PC-9 (cell line): ENCODE measurements around the gene GPER1. TPM values are rescaled to one million over a fixed set of nuclear protein-coding genes. Genes with fewer than 3 reads are reported as not detected.

Source experiments
- BruUV-seq: library from RNA; stranded (reverse); fragments of 400-500 nt; replicated peaks from 2 replicates; lab custom pipeline; 2021; lab: Mats Ljungman, UMichigan
- CTCF ChIA-PET: fragments of 300-600 bp; sonication (Branson Sonifier 250); formaldehyde crosslinking; loops from one replicate; lab custom pipeline; 2022; ENCODE audit warnings: antibody characterized with exemption; lab: Charles Lee
- POLR2A ChIA-PET: fragments of 300-600 bp; sonication (Branson Sonifier 250); formaldehyde crosslinking; loops from one replicate; lab custom pipeline; 2022; ENCODE audit warnings: antibody characterized with exemption; ENCODE audit not compliant: unreplicated experiment; lab: Charles Lee
- DNase-seq, 2 experiments: peaks; one replicate each; pipeline versions ENCODE4 v3.0.0 to v3.0.0-alpha.2; 2015 to 2022; ENCODE audit warnings: mixed read lengths in 1 of 2
- H2AFZ ChIP-seq: fragments of 200-600 bp; sonication (generic); 2 replicates; pipeline ENCODE4 v1.8.1; 2017; ENCODE audit warnings: antibody characterized with exemption
- H3F3A ChIP-seq: fragments of 200-600 bp; sonication (generic); 2 replicates; pipeline ENCODE4 v1.8.1; 2017; ENCODE audit warnings: antibody characterized with exemption, mild to moderate bottlenecking, low read depth; ENCODE audit not compliant: insufficient read depth
- H3K27ac ChIP-seq: fragments of 200-600 bp; sonication (generic); 2 replicates; pipeline ENCODE4 v1.6.1; 2016; ENCODE audit warnings: mixed run types
- H3K27me3 ChIP-seq: fragments of 200-600 bp; sonication (generic); 2 replicates; pipeline ENCODE4 v1.6.1; 2016; ENCODE audit warnings: low read depth, mixed run types; ENCODE audit not compliant: insufficient read depth
- H3K36me3 ChIP-seq: fragments of 200-600 bp; sonication (generic); 2 replicates; pipeline ENCODE4 v1.6.1; 2016; ENCODE audit warnings: low read depth, mixed run types
- H3K4me1 ChIP-seq: fragments of 200-600 bp; sonication (generic); replicated peaks from 2 replicates; pipeline ENCODE4 v1.6.1; 2016; ENCODE audit warnings: mixed run types; ENCODE audit not compliant: insufficient read depth
- H3K4me2 ChIP-seq: fragments of 200-600 bp; sonication (generic); 2 replicates; pipeline ENCODE4 v1.6.1; 2017; ENCODE audit warnings: mixed run types
- H3K4me3 ChIP-seq: fragments of 200-600 bp; sonication (generic); 2 replicates; pipeline ENCODE4 v1.6.1; 2016; ENCODE audit warnings: mixed run types
- H3K79me2 ChIP-seq: fragments of 200-600 bp; sonication (generic); 2 replicates; pipeline ENCODE4 v1.6.1; 2017; ENCODE audit warnings: low read depth, mixed run types
- H3K9me2 ChIP-seq: fragments of 200-600 bp; sonication (generic); 2 replicates; pipeline ENCODE4 v1.8.1; 2017; ENCODE audit warnings: mild to moderate bottlenecking; ENCODE audit not compliant: insufficient read depth
- H3K9me3 ChIP-seq: fragments of 200-600 bp; sonication (generic); 2 replicates; pipeline ENCODE4 v1.8.1; 2016; ENCODE audit warnings: low read depth; ENCODE audit not compliant: insufficient read depth
- H4K20me1 ChIP-seq: fragments of 200-600 bp; sonication (generic); 2 replicates; pipeline ENCODE4 v1.8.1; 2017; ENCODE audit not compliant: insufficient read depth
- EZH2 ChIP-seq: fragments of 200-600 bp; sonication (generic); IDR thresholded peaks from 2 replicates; pipeline ENCODE4 v1.8.0; 2017; ENCODE audit warnings: antibody characterized with exemption, low read depth
- intact Hi-C: fragments of 100-400 bp; cut with micrococcal nuclease; formaldehyde crosslinking; loops from one replicate; pipeline ENCODE4 v1.10.0; 2022; ENCODE audit not compliant: unreplicated experiment
- total RNA-seq: library from RNA; stranded (reverse); gene quantifications from 2 replicates; pipeline ENCODE4 v1.2.3, GENCODE V29; 2021
- TF ChIP-seq, protein P1 (sequence below): fragments of 200-600 bp; sonication (generic); conservative IDR thresholded peaks from 2 replicates; pipeline ENCODE4 v1.6.1; 2017; ENCODE audit warnings: mixed run types, antibody characterized with exemption, mild to moderate bottlenecking, moderate library complexity

The GPER1 gene
- total RNA-seq, 1 experiment from 2014 or later = 0.37 TPM

DNA sequence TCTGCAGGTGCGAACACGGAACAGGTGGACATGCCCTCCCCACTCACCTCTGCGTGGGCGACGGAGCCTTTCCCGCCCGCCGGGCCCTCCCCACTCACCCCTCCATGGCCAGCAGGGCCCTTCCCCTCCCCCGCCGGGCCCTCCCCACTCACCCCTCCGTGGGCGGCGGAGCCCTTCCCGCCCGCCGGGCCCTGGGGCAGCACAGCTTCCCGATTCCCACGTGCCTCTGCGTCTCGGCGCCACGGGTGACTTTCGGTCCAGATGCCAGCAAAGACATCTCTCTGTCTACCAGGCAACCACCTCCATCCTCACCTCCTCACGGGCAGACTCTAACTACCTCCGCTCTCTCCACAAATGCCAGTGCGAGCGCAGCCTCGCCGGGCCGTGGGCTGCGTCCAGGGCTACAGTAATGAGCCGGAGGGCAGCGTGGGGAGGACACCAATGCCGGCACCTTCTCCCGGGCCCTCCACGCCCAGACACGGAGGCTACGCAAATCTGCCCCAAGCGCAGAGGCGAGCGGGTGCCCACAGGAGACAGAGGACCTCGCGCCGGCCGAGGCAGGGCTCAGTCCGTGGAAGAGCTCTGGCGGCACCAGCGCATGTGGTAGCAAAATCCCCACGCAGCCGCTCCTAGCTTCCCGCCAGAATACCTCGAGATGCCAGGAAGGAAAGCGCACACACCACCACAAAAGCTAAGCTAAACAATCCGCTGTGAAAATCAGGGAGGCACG, 21.8 kb downstream of the GPER1 start:
- Histone ChIP-seq H3K27me3 (no peaks in the 10 kb centered on the region), H3K9me3 (no peaks in the 10 kb centered on the region), H3K27ac (no peak overlapping the region), H3K9me2 (no peaks in the 10 kb centered on the region), H3K79me2 (0 out of 2 replicates have a peak, but pooled peaks cover under 1% of the 10 kb centered on the region), H3K36me3 (no peaks in the 10 kb centered on the region), H4K20me1 (peaks cover 32% of the 10 kb centered on the region), H3K4me1 (no peaks in the 10 kb centered on the region), H2AFZ (no peak overlapping the region), H3F3A (no peaks in the 10 kb centered on the region), H3K4me2 (no peak overlapping the region), H3K4me3 (no peak overlapping the region)
- BruUV-seq = no TSS peak
- intact Hi-C loops = no loop called here
- no peak for DNase-seq
- ChIA-PET POLR2A (no interaction called here), CTCF (no interaction called here)
- TF ChIP-seq, protein P1, sequence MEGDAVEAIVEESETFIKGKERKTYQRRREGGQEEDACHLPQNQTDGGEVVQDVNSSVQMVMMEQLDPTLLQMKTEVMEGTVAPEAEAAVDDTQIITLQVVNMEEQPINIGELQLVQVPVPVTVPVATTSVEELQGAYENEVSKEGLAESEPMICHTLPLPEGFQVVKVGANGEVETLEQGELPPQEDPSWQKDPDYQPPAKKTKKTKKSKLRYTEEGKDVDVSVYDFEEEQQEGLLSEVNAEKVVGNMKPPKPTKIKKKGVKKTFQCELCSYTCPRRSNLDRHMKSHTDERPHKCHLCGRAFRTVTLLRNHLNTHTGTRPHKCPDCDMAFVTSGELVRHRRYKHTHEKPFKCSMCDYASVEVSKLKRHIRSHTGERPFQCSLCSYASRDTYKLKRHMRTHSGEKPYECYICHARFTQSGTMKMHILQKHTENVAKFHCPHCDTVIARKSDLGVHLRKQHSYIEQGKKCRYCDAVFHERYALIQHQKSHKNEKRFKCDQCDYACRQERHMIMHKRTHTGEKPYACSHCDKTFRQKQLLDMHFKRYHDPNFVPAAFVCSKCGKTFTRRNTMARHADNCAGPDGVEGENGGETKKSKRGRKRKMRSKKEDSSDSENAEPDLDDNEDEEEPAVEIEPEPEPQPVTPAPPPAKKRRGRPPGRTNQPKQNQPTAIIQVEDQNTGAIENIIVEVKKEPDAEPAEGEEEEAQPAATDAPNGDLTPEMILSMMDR = no peak
- TF ChIP-seq EZH2 = no peak

DNA sequence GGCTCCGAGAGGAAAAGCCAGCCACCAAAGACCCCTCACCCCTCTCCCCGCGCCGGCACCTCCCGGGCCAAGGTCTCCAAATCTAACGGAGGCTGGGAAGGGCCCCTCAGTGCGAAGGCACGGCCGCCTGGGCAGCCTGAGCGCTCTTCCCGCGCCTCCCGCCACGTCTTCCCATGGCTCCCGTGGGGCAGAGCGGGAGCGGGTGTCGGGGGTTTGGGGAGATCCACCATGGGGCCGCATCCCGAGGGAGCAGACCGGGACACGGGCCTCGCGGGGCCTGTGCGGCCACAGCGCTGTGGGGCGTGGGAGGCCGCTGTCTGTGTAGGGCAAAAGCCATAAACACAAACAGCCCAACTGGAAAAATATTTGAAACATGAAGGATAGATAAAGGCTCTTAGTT, 22.4 kb downstream of the GPER1 start:
- H3K4me2 ChIP-seq = no peak overlapping the region
- no peak overlapping the region for H3K4me3 ChIP-seq
- TF ChIP-seq EZH2 = no peak
- TF ChIP-seq, protein P1 = no peak
- CTCF ChIA-PET = no interaction called here
- BruUV-seq = no TSS peak
- no peaks in the 10 kb centered on the region for H3K4me1 ChIP-seq
- H2AFZ ChIP-seq = no peak overlapping the region
- H3K9me2 ChIP-seq = no peaks in the 10 kb centered on the region
- peaks cover 28% of the 10 kb centered on the region for H4K20me1 ChIP-seq
- DNase-seq = no peak
- H3K79me2 ChIP-seq = 0 out of 2 replicates have a peak, but pooled peaks cover 6% of the 10 kb centered on the region
- intact Hi-C loops = no loop called here
- no peak overlapping the region for H3K27ac ChIP-seq
- no peaks in the 10 kb centered on the region for H3K27me3 ChIP-seq
- no peaks in the 10 kb centered on the region for H3F3A ChIP-seq
- POLR2A ChIA-PET = no interaction called here
- H3K9me3 ChIP-seq = no peaks in the 10 kb centered on the region
- H3K36me3 ChIP-seq = no peaks in the 10 kb centered on the region

DNA sequence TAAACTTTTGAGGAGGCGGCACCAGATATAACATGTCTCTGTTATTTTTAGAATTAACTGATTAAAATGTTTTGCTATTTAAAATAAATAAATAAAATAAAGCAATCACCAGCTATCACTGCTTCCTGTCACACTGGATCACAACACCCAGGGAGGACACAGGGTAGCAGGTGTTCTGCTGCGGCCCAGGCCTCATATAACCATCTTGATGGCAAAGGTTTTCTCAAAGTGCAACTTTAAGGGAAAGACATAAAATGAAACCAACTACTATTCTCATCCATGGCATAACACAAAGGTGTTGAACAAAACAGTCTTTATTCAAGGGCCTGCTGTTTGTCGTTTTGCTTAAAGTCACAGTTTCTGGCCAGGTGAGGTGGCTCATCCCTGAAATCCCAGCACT, 23.2 kb downstream of the GPER1 start:
- POLR2A ChIA-PET = no interaction called here
- TF ChIP-seq EZH2 = no peak
- TF ChIP-seq, protein P1 = no peak

More for the DNA sequence above, 23.2 kb downstream of the GPER1 start:
- Histone ChIP-seq H3K79me2 (peaks cover 14% of the 10 kb centered on the region), H3K4me3 (no peak overlapping the region), H3K4me2 (no peak overlapping the region), H3K27ac (no peak overlapping the region), H3F3A (no peaks in the 10 kb centered on the region), H3K27me3 (no peaks in the 10 kb centered on the region), H3K36me3 (no peaks in the 10 kb centered on the region), H3K4me1 (no peaks in the 10 kb centered on the region), H3K9me2 (no peaks in the 10 kb centered on the region), H3K9me3 (no peaks in the 10 kb centered on the region), H4K20me1 (peaks cover 23% of the 10 kb centered on the region), H2AFZ (no peak overlapping the region)
- no TSS peak for BruUV-seq
- no peak for DNase-seq
- CTCF ChIA-PET = no interaction called here
- intact Hi-C loops = no loop called here
